ENCODE results near the gene RFLNA. TPM values are rescaled to one million over a fixed set of nuclear protein-coding genes. Genes with fewer than 3 reads are reported as not detected.

RFLNA gene
- total and polyA plus RNA-seq, 8 donors = 18.2 to 294 (median 75.8) TPM

GRCh38 chr12:124264089-124264795 lies 30.7 kb upstream of the RFLNA start:
- H3K36me3 ChIP-seq = no peaks in the 10 kb centered on the region
- WGBS, 5 donors = 86 to 95% (median 92%) methylated on average over 10 of the region's 10 CpGs
- peaks cover 0 to 5% (median 0%) of the 10 kb centered on the region in 4 donors for H3K4me1 ChIP-seq
- intact Hi-C loops (cut with DNase I; ENCODE audit: low total_unique reads) = no loop called here
- DNase-seq = no peak
- H3K27me3 ChIP-seq = peaks cover 0 to 7% (median 0%) of the 10 kb centered on the region in 3 donors
- no peak overlapping the region for H3K27ac ChIP-seq
- TF ChIP-seq EP300 (IDR thresholded peaks at IDR 0.05) (no peak), POLR2AphosphoS5 (IDR thresholded peaks at IDR 0.05) (no peak), POLR2A (IDR thresholded peaks at IDR 0.05) (no peak), CTCF (IDR thresholded peaks at IDR 0.05) (no peak)
- peaks cover 0 to 3% (median 1%) of the 10 kb centered on the region in 4 donors for H3K9me3 ChIP-seq
- no peak overlapping the region for H3K4me3 ChIP-seq

GRCh38 chr12:124264879-124265278 lies 30.0 kb upstream of the RFLNA start:
- Histone ChIP-seq H3K27me3 (peaks cover 0 to 7% (median 0%) of the 10 kb centered on the region in 3 donors), H3K4me1 (no peaks in the 10 kb centered on the region), H3K36me3 (no peaks in the 10 kb centered on the region), H3K9me3 (peaks cover 0 to 6% (median 2%) of the 10 kb centered on the region in 4 donors), H3K27ac (no peak overlapping the region), H3K4me3 (no peak overlapping the region)
- TF ChIP-seq POLR2AphosphoS5 (IDR thresholded peaks at IDR 0.05) (no peak), POLR2A (IDR thresholded peaks at IDR 0.05) (no peak), EP300 (IDR thresholded peaks at IDR 0.05) (no peak), CTCF (IDR thresholded peaks at IDR 0.05) (no peak)
- 78 to 97% (median 95%) methylated on average over 7 of the region's 7 CpGs for WGBS, 5 donors
- DNase-seq = no peak
- intact Hi-C loops (cut with DNase I; ENCODE audit: low total_unique reads) = no loop called here

- Histone ChIP-seq H3K27me3 (peaks cover 0 to 2% (median 0%) of the 10 kb centered on the region in 3 donors), H3K4me1 (no peaks in the 10 kb centered on the region), H3K36me3 (no peaks in the 10 kb centered on the region), H3K9me3 (peaks cover 0 to 6% (median 2%) of the 10 kb centered on the region in 4 donors), H3K4me3 (no peak overlapping the region), H3K27ac (no peak overlapping the region)
- TF ChIP-seq POLR2A (IDR thresholded peaks at IDR 0.05) = no peak
- no peak for TF ChIP-seq CTCF (IDR thresholded peaks at IDR 0.05)
- TF ChIP-seq POLR2AphosphoS5 (IDR thresholded peaks at IDR 0.05) = no peak
- no peak for TF ChIP-seq EP300 (IDR thresholded peaks at IDR 0.05)
- intact Hi-C loops (cut with DNase I; ENCODE audit: low total_unique reads) = no loop called here
- WGBS, 5 donors = 80 to 91% (median 87%) methylated on average over 4 of the region's 4 CpGs
- no peak for DNase-seq
These were observed 27.6 kb upstream of the RFLNA start for GRCh38 chr12:124267205-124267778.

GRCh38 chr12:124270671-124271070 lies 24.2 kb upstream of the RFLNA start:
- intact Hi-C loops (cut with DNase I; ENCODE audit: low total_unique reads) = no loop called here
- Histone ChIP-seq H3K36me3 (no peaks in the 10 kb centered on the region), H3K4me3 (no peak overlapping the region), H3K27me3 (peaks cover 0 to under 1% (median 0%) of the 10 kb centered on the region in 3 donors), H3K9me3 (peaks cover 0 to 6% (median 2%) of the 10 kb centered on the region in 4 donors), H3K27ac (no peak overlapping the region), H3K4me1 (no peaks in the 10 kb centered on the region)
- no peak for TF ChIP-seq EP300 (IDR thresholded peaks at IDR 0.05)
- no peak for TF ChIP-seq POLR2AphosphoS5 (IDR thresholded peaks at IDR 0.05)
- no peak for TF ChIP-seq POLR2A (IDR thresholded peaks at IDR 0.05)
- TF ChIP-seq CTCF (IDR thresholded peaks at IDR 0.05) = no peak
- no peak for DNase-seq
- WGBS, 5 donors = 67 to 88% (median 80%) methylated on average over 6 of the region's 6 CpGs
